IMR-90 (cell line): Measurements from ENCODE around the gene ZBTB40. TPM values are rescaled to one million over a fixed set of nuclear protein-coding genes. Genes with fewer than 3 reads are reported as not detected.

ENCODE experiments used
- ATAC-seq: fragments of 200-7000 bp; cut with Tn5 transposase; 2 replicates; pipeline ENCODE4 v1.9.1; 2020; ENCODE audit warnings: low read depth, mild to moderate bottlenecking, moderate library complexity
- BruUV-seq: library from RNA; stranded (reverse); fragments of 400-500 nt; replicated peaks from 2 replicates; lab custom pipeline; 2021; lab: Mats Ljungman, UMichigan
- CTCF ChIA-PET: fragments of 300-600 bp; formaldehyde crosslinking; extraction: SDS; loops from one replicate; lab custom pipeline; 2021; ENCODE audit warnings: antibody characterized with exemption; lab: Yijun Ruan, JAX
- POLR2A ChIA-PET: fragments of 300-600 bp; sonication (Branson Sonifier 250); formaldehyde crosslinking; loops from one replicate; lab custom pipeline; 2022; ENCODE audit warnings: antibody characterized with exemption; ENCODE audit not compliant: unreplicated experiment; lab: Charles Lee
- DNase-seq: peaks from one replicate; pipeline ENCODE4 v3.0.0; 2013
- H2AFZ ChIP-seq: replicated peaks from 2 replicates; pipeline ENCODE3; 2013; ENCODE audit warnings: low read length, mild to moderate bottlenecking; ENCODE audit not compliant: poor library complexity
- H2AK5ac ChIP-seq: 2 replicates; pipeline ENCODE4 v1.6.1; 2013; ENCODE audit warnings: low read depth, low read length, inconsistent platforms
- H2AK9ac ChIP-seq: replicated peaks from 2 replicates; pipeline ENCODE3; 2013; ENCODE audit warnings: mild to moderate bottlenecking, low read depth, low read length, moderate library complexity; ENCODE audit not compliant: poor library complexity
- H2BK120ac ChIP-seq: 2 replicates; pipeline ENCODE4 v1.6.1; 2013; ENCODE audit warnings: low read depth, low read length, inconsistent platforms
- H2BK15ac ChIP-seq: 3 replicates; pipeline ENCODE4 v1.6.1; 2013; ENCODE audit warnings: low read depth, low read length, inconsistent platforms
- H2BK20ac ChIP-seq: 2 replicates; pipeline ENCODE4 v1.6.1; 2013; ENCODE audit warnings: low read depth, mild to moderate bottlenecking, inconsistent platforms, low read length, moderate library complexity
- H2BK5ac ChIP-seq: 2 replicates; pipeline ENCODE4 v1.6.1; 2013; ENCODE audit warnings: mild to moderate bottlenecking, low read depth, low read length, inconsistent platforms; ENCODE audit not compliant: poor library complexity, severe bottlenecking
- H3K14ac ChIP-seq: replicated peaks from 2 replicates; pipeline ENCODE4 v1.6.1; 2013; ENCODE audit warnings: low read depth, low read length, inconsistent platforms
- H3K18ac ChIP-seq: 2 replicates; pipeline ENCODE4 v1.6.1; 2013; ENCODE audit warnings: low read depth, low read length, control low read depth
- H3K23ac ChIP-seq: 2 replicates; pipeline ENCODE4 v1.6.1; 2013; ENCODE audit warnings: low read depth, low read length, inconsistent platforms
- H3K27ac ChIP-seq: 2 replicates; pipeline ENCODE4 v1.5.1; 2013; ENCODE audit warnings: mild to moderate bottlenecking, control low read depth, low read length; ENCODE audit not compliant: insufficient read depth
- H3K27me3 ChIP-seq: 2 replicates; pipeline ENCODE4 v1.6.1; 2013; ENCODE audit warnings: low read length; ENCODE audit not compliant: control insufficient read depth, insufficient read depth
- H3K36me3 ChIP-seq: 2 replicates; pipeline ENCODE4 v1.6.1; 2013; ENCODE audit warnings: low read length, mixed read lengths; ENCODE audit not compliant: control insufficient read depth, insufficient read depth
- H3K4ac ChIP-seq: 2 replicates; pipeline ENCODE4 v1.6.1; 2013; ENCODE audit warnings: low read depth, low read length, inconsistent platforms
- H3K4me1 ChIP-seq: 2 replicates; pipeline ENCODE4 v1.6.1; 2013; ENCODE audit warnings: low read length, mixed read lengths; ENCODE audit not compliant: control insufficient read depth, insufficient read depth
- H3K4me2 ChIP-seq: 2 replicates; pipeline ENCODE4 v1.6.1; 2013; ENCODE audit warnings: low read depth, mild to moderate bottlenecking, control low read depth, low read length, moderate library complexity
- H3K4me3 ChIP-seq: 2 replicates; pipeline ENCODE4 v1.5.1; 2013; ENCODE audit warnings: low read depth, mild to moderate bottlenecking, control low read depth, low read length, moderate library complexity; ENCODE audit not compliant: insufficient read depth
- H3K56ac ChIP-seq: 2 replicates; pipeline ENCODE4 v1.6.1; 2013; ENCODE audit warnings: low read length, inconsistent platforms; ENCODE audit not compliant: insufficient read depth; ENCODE audit errors: extremely low read depth
- H3K79me1 ChIP-seq, 2 experiments: 2 replicates each; pipeline ENCODE4 v1.6.1; 2013; ENCODE audit warnings: low read length in 2 of 2, inconsistent platforms in 1 of 2, low read depth in 1 of 2
- H3K9ac ChIP-seq: 2 replicates; pipeline ENCODE4 v1.6.1; 2013; ENCODE audit warnings: low read depth, low read length, control low read depth
- H3K9me1 ChIP-seq: 2 replicates; pipeline ENCODE4 v1.6.1; 2013; ENCODE audit warnings: low read length, inconsistent platforms; ENCODE audit not compliant: insufficient read depth
- H3K9me3 ChIP-seq: 2 replicates; pipeline ENCODE4 v1.6.1; 2013; ENCODE audit warnings: low read length; ENCODE audit not compliant: control insufficient read depth, insufficient read depth
- H4K20me1 ChIP-seq: 2 replicates; pipeline ENCODE4 v1.6.1; 2013; ENCODE audit warnings: low read length, inconsistent platforms; ENCODE audit not compliant: insufficient read depth
- H4K5ac ChIP-seq: 2 replicates; pipeline ENCODE4 v1.6.1; 2013; ENCODE audit warnings: mild to moderate bottlenecking, low read depth, low read length, control low read depth
- H4K8ac ChIP-seq, 2 experiments: 2 replicates each; pipeline ENCODE4 v1.6.1; 2013; ENCODE audit warnings: low read depth in 2 of 2, low read length in 2 of 2, control low read depth in 1 of 2, inconsistent platforms in 1 of 2
- H4K91ac ChIP-seq: 2 replicates; pipeline ENCODE4 v1.6.1; 2013; ENCODE audit warnings: low read depth, low read length, inconsistent platforms; ENCODE audit not compliant: insufficient read depth
- RFX5 ChIP-seq: IDR thresholded peaks from 2 replicates; pipeline ENCODE4 v1.8.0; 2012; ENCODE audit warnings: low read depth, mild to moderate bottlenecking, low read length, moderate library complexity
- WGBS, 2 experiments: methylation state at CpG; one replicate each; pipeline versions ENCODE4 v1.1.5 to v1.1.7; 2013; ENCODE audit warnings: missing lambda C conversion rate in 2 of 2; ENCODE audit not compliant: insufficient read length in 1 of 2; ENCODE audit errors: extremely low coverage in 2 of 2; 5-methylcytosine and 5-hydroxymethylcytosine counted together
- dilution Hi-C: fragments of 300-500 bp; cut with HindIII; formaldehyde crosslinking; loops from one replicate; pipeline ENCODE4 v1.14.3; 2018; ENCODE audit warnings: low sequenced_read_pairs; ENCODE audit not compliant: unreplicated experiment
- in situ Hi-C: fragments of 300-500 bp; cut with MboI; formaldehyde crosslinking; loops from 3 replicates; pipeline ENCODE4 v1.14.3; 2019; ENCODE audit warnings: low sequenced_read_pairs, inconsistent platforms, mixed read lengths
- intact Hi-C: fragments of 100-400 bp; cut with micrococcal nuclease; formaldehyde crosslinking; loops from 2 replicates; pipeline ENCODE4 v1.10.0; 2022
- polyA plus RNA-seq, 3 experiments: library from polyadenylated mRNA; depleted of rRNA; stranded (reverse); fragments of >200 nt; gene quantifications; 2 replicates each; pipeline ENCODE4 v1.2.3, GENCODE V29; 2012; ENCODE audit warnings: low replicate concordance in 1 of 3
- total RNA-seq: library from RNA; depleted of rRNA; stranded (reverse); fragments of >200 nt; gene quantifications from 2 replicates; pipeline ENCODE4 v1.2.3, GENCODE V29; 2012

Gene ZBTB40
- total and polyA plus RNA-seq, 2 of the 4 experiments (the other 2 are of a cell fraction), result 6.0 to 9.7 TPM

- H3K4me1 ChIP-seq, result no peaks in the 10 kb centered on the region
- no peaks in the 10 kb centered on the region for H3K9me3 ChIP-seq
- no peak overlapping the region for H4K8ac ChIP-seq
- no peak overlapping the region for H2AK5ac ChIP-seq
- peaks cover 49% of the 10 kb centered on the region for H3K36me3 ChIP-seq
- H2BK15ac ChIP-seq, result no peak overlapping the region
- DNase-seq (no peak), ATAC-seq (no peak)
- H2BK120ac ChIP-seq, result no peak overlapping the region
- H2BK20ac ChIP-seq, result no peak overlapping the region
- H4K5ac ChIP-seq, result no peak overlapping the region
- ChIA-PET POLR2A (no interaction called here), CTCF (no interaction called here)
- H3K4ac ChIP-seq, result no peak overlapping the region
- intact Hi-C loops, result no loop called here
- dilution Hi-C loops, result no loop called here
- no peaks in the 10 kb centered on the region for H3K27me3 ChIP-seq
- H3K4me2 ChIP-seq, result no peak overlapping the region
- H2AK9ac ChIP-seq, result no peak overlapping the region
- no TSS peak for BruUV-seq
- H3K9ac ChIP-seq, result no peak overlapping the region
- H3K79me1 ChIP-seq, result no peaks in the 10 kb centered on the region
- H2BK5ac ChIP-seq, result no peak overlapping the region
- 0 out of 2 replicates have a peak, but pooled peaks cover 2% of the 10 kb centered on the region for H3K9me1 ChIP-seq
- H3K56ac ChIP-seq, result no peak overlapping the region
- H3K27ac ChIP-seq, result no peak overlapping the region
- H3K14ac ChIP-seq, result no peak overlapping the region
- no peak overlapping the region for H2AFZ ChIP-seq
- WGBS, 2 experiments, result no CpG with 5 or more reads among the region's 9 CpGs
- H3K4me3 ChIP-seq, result no peak overlapping the region
- H3K18ac ChIP-seq, result no peak overlapping the region
- no peak for TF ChIP-seq RFX5
- H3K23ac ChIP-seq, result no peak overlapping the region
- no peaks in the 10 kb centered on the region for H4K20me1 ChIP-seq
- in situ Hi-C loops, result no loop called here
- no peak overlapping the region for H4K91ac ChIP-seq
These were observed 61.2 kb downstream of the ZBTB40 start for GRCh38 chr1:22512873-22513272.
